CD4-positive, alpha-beta T cell (primary cell): ENCODE data around the gene NRGN. TPM values are rescaled to one million over a fixed set of nuclear protein-coding genes. Genes with fewer than 3 reads are reported as not detected.

Experiments used
- ATAC-seq: fragments of 200-7000 bp; cut with Tn5 transposase; one replicate; pipeline ENCODE4 v1.10.0; 2022; ENCODE audit warnings: mild to moderate bottlenecking; ENCODE audit not compliant: poor library complexity
- CTCF ChIA-PET: fragments of 350-600 bp; sonication (Branson Sonifier 250); formaldehyde crosslinking; loops from one replicate; lab custom pipeline; 2021; ENCODE audit warnings: antibody characterized with exemption, inconsistent platforms; lab: Charles Lee
- POLR2A ChIA-PET: fragments of 350-600 bp; sonication (Branson Sonifier 250); formaldehyde crosslinking; loops from one replicate; lab custom pipeline; 2021; ENCODE audit warnings: antibody characterized with exemption, inconsistent platforms; lab: Charles Lee
- DNase-seq, 14 experiments: peaks; one replicate each; pipeline ENCODE4 v3.0.0-alpha.2; 2013 to 2020; ENCODE audit warnings: mixed read lengths in 2 of 14
- H3K27ac ChIP-seq, 2 donors: one replicate each; pipeline versions ENCODE4 v1.5.1 to v1.7.0; 2013; ENCODE audit warnings: low read length in 2 of 2, low read depth in 1 of 2, mild to moderate bottlenecking in 1 of 2
- H3K27me3 ChIP-seq, 2 experiments: 1 replicate in 1 of 2; 2 replicates in 1 of 2; pipeline versions ENCODE4 v1.6.1 to v1.7.0; 2013; ENCODE audit warnings: low read length in 2 of 2, control low read depth in 1 of 2, mild to moderate bottlenecking in 1 of 2, moderate library complexity in 1 of 2; ENCODE audit not compliant: insufficient read depth in 2 of 2, control insufficient read depth in 1 of 2
- H3K36me3 ChIP-seq: one replicate; pipeline ENCODE4 v1.6.1; 2013; ENCODE audit warnings: low read length, control low read depth; ENCODE audit not compliant: insufficient read depth
- H3K4me1 ChIP-seq: one replicate; pipeline ENCODE4 v1.6.1; 2013; ENCODE audit warnings: low read length, control low read depth; ENCODE audit not compliant: insufficient read depth
- H3K4me3 ChIP-seq: one replicate; pipeline ENCODE4 v1.5.1; 2013; ENCODE audit warnings: mild to moderate bottlenecking, low read length, moderate library complexity
- H3K9me3 ChIP-seq, 2 experiments: 1 replicate in 1 of 2; 2 replicates in 1 of 2; pipeline versions ENCODE4 v1.6.1 to v1.7.0; 2013; ENCODE audit warnings: low read length in 2 of 2, mild to moderate bottlenecking in 2 of 2, control low read depth in 1 of 2, moderate library complexity in 1 of 2; ENCODE audit not compliant: control insufficient read depth in 1 of 2, insufficient read depth in 1 of 2
- H3K27ac Mint-ChIP-seq: one replicate; pipeline ENCODE4 v1.8.0; 2020; ENCODE audit warnings: mixed read lengths
- H3K27me3 Mint-ChIP-seq: one replicate; pipeline ENCODE4 v1.8.0; 2021; ENCODE audit warnings: mixed read lengths
- H3K36me3 Mint-ChIP-seq: one replicate; pipeline ENCODE4 v1.8.0; 2021; ENCODE audit warnings: low read depth, mixed read lengths
- H3K4me1 Mint-ChIP-seq: one replicate; pipeline ENCODE4 v1.8.0; 2021; ENCODE audit warnings: low read depth, mixed read lengths
- H3K4me3 Mint-ChIP-seq: one replicate; pipeline ENCODE4 v1.8.0; 2020; ENCODE audit warnings: mild to moderate bottlenecking, mixed read lengths
- H3K9me3 Mint-ChIP-seq: one replicate; pipeline ENCODE4 v1.8.0; 2020; ENCODE audit warnings: mixed read lengths
- intact Hi-C, 2 experiments: fragments of 100-400 bp; cut with DNase I in 1 of 2; cut with micrococcal nuclease in 1 of 2; formaldehyde crosslinking; loops; one replicate each; pipeline versions ENCODE4 v1.15.1 to v1.9.0; 2023 to 2025; cut with DNase I, micrococcal nuclease
- total RNA-seq, 174 experiments: library from RNA in 2 of 174; stranded (reverse) in 2 of 174; gene quantifications; one replicate each; pipeline ENCODE4 v1.2.3 and lab custom pipeline; 2021 to 2026
- TF ChIP-seq, protein P1 (sequence below): fragments of 200-600 bp; IDR thresholded peaks from one replicate; pipeline ENCODE4 v1.8.0; 2022; ENCODE audit warnings: antibody characterized with exemption, mild to moderate bottlenecking

NRGN gene
- total RNA-seq, 2 experiments from 2014 or later, result 0.84 to 1.4 TPM

DNA sequence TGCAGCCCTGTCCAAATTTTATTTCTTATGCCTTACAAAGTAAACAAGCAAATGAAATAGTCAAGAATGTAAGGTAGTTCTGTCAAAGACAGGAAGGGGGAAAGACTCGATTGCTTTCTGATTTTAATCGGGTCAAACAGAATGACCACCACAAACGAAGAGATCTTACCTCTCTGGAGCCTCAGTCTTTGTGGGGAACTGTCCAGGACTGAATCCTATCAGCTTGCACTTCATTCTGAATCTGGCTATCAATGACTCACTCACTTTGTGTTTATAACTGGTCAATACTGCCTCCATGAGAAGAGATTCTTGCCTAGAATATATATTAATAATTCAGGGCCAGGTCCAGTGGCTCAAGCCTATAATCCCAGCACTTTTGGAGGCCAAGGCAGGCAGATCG lies 43.3 kb downstream of the NRGN start:
- Mint-ChIP-seq H3K9me3 (no peaks in the 10 kb centered on the region), H3K36me3 (peaks cover 5% of the 10 kb centered on the region), H3K4me1 (peaks cover 12% of the 10 kb centered on the region), H3K27ac (no peak overlapping the region), H3K4me3 (no peak overlapping the region), H3K27me3 (no peaks in the 10 kb centered on the region)
- TF ChIP-seq, protein P1, sequence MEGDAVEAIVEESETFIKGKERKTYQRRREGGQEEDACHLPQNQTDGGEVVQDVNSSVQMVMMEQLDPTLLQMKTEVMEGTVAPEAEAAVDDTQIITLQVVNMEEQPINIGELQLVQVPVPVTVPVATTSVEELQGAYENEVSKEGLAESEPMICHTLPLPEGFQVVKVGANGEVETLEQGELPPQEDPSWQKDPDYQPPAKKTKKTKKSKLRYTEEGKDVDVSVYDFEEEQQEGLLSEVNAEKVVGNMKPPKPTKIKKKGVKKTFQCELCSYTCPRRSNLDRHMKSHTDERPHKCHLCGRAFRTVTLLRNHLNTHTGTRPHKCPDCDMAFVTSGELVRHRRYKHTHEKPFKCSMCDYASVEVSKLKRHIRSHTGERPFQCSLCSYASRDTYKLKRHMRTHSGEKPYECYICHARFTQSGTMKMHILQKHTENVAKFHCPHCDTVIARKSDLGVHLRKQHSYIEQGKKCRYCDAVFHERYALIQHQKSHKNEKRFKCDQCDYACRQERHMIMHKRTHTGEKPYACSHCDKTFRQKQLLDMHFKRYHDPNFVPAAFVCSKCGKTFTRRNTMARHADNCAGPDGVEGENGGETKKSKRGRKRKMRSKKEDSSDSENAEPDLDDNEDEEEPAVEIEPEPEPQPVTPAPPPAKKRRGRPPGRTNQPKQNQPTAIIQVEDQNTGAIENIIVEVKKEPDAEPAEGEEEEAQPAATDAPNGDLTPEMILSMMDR, result no peak
- CTCF ChIA-PET, result interaction anchor here (0.8 to 1.5 kb wide), 3 partner anchors 10 to 114 kb away, joined by 3 to 4 read pairs (median 4); no protein-coding TSS in a partner anchor
- no peak for ATAC-seq
- Histone ChIP-seq H3K9me3 (no peaks in the 10 kb centered on the region), H3K4me3 (no peak overlapping the region), H3K4me1 (no peaks in the 10 kb centered on the region), H3K36me3 (no peaks in the 10 kb centered on the region), H3K27me3 (no peaks in the 10 kb centered on the region), H3K27ac (no peak overlapping the region)
- no peak for DNase-seq
- POLR2A ChIA-PET, result no interaction called here
- intact Hi-C loops, result no loop called here

DNA sequence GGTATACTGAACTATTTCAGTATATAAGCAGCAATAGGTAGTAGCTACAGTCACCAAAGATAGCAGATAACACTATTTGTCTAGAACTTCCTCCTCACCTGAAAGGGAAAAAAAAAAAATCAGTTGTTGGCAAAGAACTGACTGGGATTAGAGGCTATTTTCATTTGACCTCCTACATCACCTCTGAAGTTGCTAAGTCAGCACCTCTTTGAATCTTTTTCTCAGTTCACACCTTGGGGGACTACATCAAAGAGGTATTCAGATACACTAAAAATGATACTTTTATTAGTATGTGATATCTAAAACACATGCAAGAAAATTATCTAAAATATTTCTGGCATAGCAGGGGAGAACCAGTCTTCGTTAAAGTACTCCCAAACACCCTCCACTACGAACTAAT lies 44.3 kb downstream of the NRGN start:
- TF ChIP-seq, protein P1, result no peak
- Mint-ChIP-seq H3K27me3 (no peaks in the 10 kb centered on the region), H3K27ac (no peak overlapping the region), H3K4me3 (no peak overlapping the region), H3K36me3 (no peaks in the 10 kb centered on the region), H3K9me3 (no peaks in the 10 kb centered on the region), H3K4me1 (peaks cover 4% of the 10 kb centered on the region)
- intact Hi-C loops, result no loop called here
- no peaks in the 10 kb centered on the region for H3K9me3 ChIP-seq
- ChIA-PET CTCF (interaction anchor here (1.2 to 1.4 kb wide), 2 partner anchors 15 to 115 kb away, joined by 3 read pairs; no protein-coding TSS in a partner anchor), POLR2A (no interaction called here)
- H3K27me3 ChIP-seq, result no peaks in the 10 kb centered on the region
- H3K27ac ChIP-seq, result no peak overlapping the region
- no peak overlapping the region for H3K4me3 ChIP-seq
- H3K36me3 ChIP-seq, result no peaks in the 10 kb centered on the region
- ATAC-seq (no peak), DNase-seq (no peak)
- no peaks in the 10 kb centered on the region for H3K4me1 ChIP-seq

GRCh38 chr11:124788521-124788920 lies 48.8 kb downstream of the NRGN start:
- intact Hi-C loops, result no loop called here
- CTCF ChIA-PET, result interaction anchor here (1.1 to 1.7 kb wide), 2 partner anchors 12 to 119 kb away, joined by 4 read pairs; partner anchors contain the start of gene MSANTD2
- DNase-seq (no peak), ATAC-seq (no peak)
- Mint-ChIP-seq H3K27ac (no peak overlapping the region), H3K27me3 (no peaks in the 10 kb centered on the region), H3K36me3 (no peaks in the 10 kb centered on the region), H3K9me3 (no peaks in the 10 kb centered on the region), H3K4me3 (no peak overlapping the region), H3K4me1 (peaks cover 31% of the 10 kb centered on the region)
- POLR2A ChIA-PET, result no interaction called here
- no peak overlapping the region for H3K4me3 ChIP-seq
- H3K4me1 ChIP-seq, result no peaks in the 10 kb centered on the region
- H3K27me3 ChIP-seq, result no peaks in the 10 kb centered on the region
- TF ChIP-seq, protein P1, result no peak
- no peaks in the 10 kb centered on the region for H3K9me3 ChIP-seq
- H3K27ac ChIP-seq, result no peak overlapping the region
- no peaks in the 10 kb centered on the region for H3K36me3 ChIP-seq
